HFFc6 (cell line): Measurements from ENCODE around the gene VPS37D. TPM values are rescaled to one million over a fixed set of nuclear protein-coding genes. Genes with fewer than 3 reads are reported as not detected.

Source experiments
- DNase-seq: peaks from one replicate; pipeline ENCODE4 v3.0.0-alpha.2; 2018
- H3K27ac Mint-ChIP-seq: 2 replicates; pipeline ENCODE4 v1.8.0; 2020; ENCODE audit warnings: mild to moderate bottlenecking, mixed read lengths
- H3K27me3 Mint-ChIP-seq: 2 replicates; pipeline ENCODE4 v1.8.0; 2021; ENCODE audit warnings: mild to moderate bottlenecking, moderate library complexity, mixed read lengths; ENCODE audit not compliant: insufficient read depth
- H3K36me3 Mint-ChIP-seq: 2 replicates; pipeline ENCODE4 v1.8.0; 2021; ENCODE audit warnings: low read depth, mixed read lengths
- H3K4me1 Mint-ChIP-seq: 2 replicates; pipeline ENCODE4 v1.8.0; 2020; ENCODE audit warnings: low read depth, mixed read lengths
- H3K4me3 Mint-ChIP-seq: 2 replicates; pipeline ENCODE4 v1.8.0; 2020; ENCODE audit warnings: mild to moderate bottlenecking, moderate library complexity, mixed read lengths
- H3K9me3 Mint-ChIP-seq: 2 replicates; pipeline ENCODE4 v1.8.0; 2020; ENCODE audit warnings: mild to moderate bottlenecking, mixed read lengths
- total RNA-seq, 6 experiments: library from RNA; stranded (reverse); fragmentation: NEBNext Ultra II Directional; extraction: Animal tissue kit (Norgen Biotek cat#: 25700); gene quantifications; 2 replicates in 1 of 6; 3 replicates in 5 of 6; pipeline ENCODE4 v1.2.3, GENCODE V29; 2021
- TF ChIP-seq, protein P1 (sequence below): fragments of 200-600 bp; sonication (generic); IDR thresholded peaks from 2 replicates; pipeline ENCODE4 v1.5.0; 2021; ENCODE audit warnings: antibody characterized with exemption, mild to moderate bottlenecking

VPS37D gene
- total RNA-seq, 6 experiments from 2014 or later = 2.4 to 3.1 (median 2.7) TPM

DNA sequence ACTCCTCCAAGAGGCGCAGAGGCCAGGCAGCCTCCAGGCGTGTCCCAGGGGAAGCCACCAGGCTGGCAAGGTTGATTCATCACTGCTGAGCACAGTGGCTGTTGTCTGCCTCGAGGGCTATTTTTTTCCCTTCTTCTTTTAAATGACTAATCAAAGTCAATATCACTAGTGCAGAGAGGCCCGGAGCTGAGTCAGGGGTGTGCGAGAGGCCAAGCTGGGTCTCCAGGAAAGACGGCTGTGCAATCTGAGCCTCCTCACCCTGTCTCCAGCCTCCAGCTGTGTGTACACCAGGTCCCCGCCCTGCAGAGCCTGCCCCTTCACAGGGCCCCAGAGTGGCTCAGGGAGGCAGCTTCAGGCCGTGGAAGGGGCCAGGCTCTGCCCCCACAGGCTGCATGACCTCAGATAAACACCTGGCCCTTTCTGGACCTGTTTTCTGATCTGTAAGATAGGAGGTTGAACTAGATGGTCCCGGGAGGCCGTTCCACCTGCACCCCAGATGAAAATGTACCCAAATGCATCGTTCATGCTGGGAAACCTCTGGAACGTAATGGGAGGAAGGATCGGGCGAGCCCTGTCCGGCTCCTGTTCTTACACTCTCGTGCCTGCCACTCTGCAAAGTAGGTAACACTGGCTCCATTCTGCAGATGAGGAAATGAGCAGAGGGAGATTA lies 48.2 kb downstream of the VPS37D start:
- Mint-ChIP-seq H3K9me3 (no peaks in the 10 kb centered on the region), H3K27me3 (peaks cover 2% of the 10 kb centered on the region), H3K27ac (peak overlapping the region; percentile 79), H3K4me3 (peak overlapping the region; percentile 60), H3K36me3 (peaks cover 7% of the 10 kb centered on the region), H3K4me1 (peaks cover 50% of the 10 kb centered on the region)
- DNase-seq = peak; percentile 98
- TF ChIP-seq, protein P1, sequence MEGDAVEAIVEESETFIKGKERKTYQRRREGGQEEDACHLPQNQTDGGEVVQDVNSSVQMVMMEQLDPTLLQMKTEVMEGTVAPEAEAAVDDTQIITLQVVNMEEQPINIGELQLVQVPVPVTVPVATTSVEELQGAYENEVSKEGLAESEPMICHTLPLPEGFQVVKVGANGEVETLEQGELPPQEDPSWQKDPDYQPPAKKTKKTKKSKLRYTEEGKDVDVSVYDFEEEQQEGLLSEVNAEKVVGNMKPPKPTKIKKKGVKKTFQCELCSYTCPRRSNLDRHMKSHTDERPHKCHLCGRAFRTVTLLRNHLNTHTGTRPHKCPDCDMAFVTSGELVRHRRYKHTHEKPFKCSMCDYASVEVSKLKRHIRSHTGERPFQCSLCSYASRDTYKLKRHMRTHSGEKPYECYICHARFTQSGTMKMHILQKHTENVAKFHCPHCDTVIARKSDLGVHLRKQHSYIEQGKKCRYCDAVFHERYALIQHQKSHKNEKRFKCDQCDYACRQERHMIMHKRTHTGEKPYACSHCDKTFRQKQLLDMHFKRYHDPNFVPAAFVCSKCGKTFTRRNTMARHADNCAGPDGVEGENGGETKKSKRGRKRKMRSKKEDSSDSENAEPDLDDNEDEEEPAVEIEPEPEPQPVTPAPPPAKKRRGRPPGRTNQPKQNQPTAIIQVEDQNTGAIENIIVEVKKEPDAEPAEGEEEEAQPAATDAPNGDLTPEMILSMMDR = no peak

DNA sequence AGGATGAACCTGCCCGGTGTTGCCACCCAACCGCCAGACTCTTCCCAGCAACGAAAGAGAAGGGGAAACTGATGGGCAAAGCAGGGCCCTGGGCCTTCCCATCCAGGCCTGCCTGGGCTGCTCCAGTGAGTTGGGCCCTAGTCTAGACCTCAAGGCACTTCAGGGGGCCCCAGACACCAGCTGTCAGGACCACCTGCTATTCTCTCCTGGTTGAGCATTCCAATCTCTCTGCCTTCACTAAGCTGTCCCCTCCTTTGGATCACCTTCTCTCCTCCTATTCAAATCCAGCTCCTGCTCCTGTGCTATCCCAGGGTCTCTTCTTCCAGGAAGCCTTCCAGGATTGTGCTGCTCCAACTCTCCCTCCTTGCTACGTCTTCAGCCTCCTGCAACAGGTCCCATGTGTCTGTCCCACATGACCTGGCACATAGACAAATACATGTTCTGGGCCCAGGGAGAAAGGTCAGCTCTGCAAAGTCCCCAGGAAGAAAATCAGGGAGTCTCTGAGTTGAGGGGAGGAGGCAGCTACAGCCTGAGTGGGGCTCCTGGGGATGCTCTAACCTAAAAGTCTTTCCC lies 48.8 kb downstream of the VPS37D start:
- Mint-ChIP-seq H3K36me3 (peaks cover 7% of the 10 kb centered on the region), H3K27ac (peak overlapping the region; percentile 96), H3K4me1 (peaks cover 50% of the 10 kb centered on the region), H3K9me3 (no peaks in the 10 kb centered on the region), H3K27me3 (peaks cover 2% of the 10 kb centered on the region), H3K4me3 (peak overlapping the region; percentile 65)
- TF ChIP-seq, protein P1 = no peak
- no peak for DNase-seq

DNA sequence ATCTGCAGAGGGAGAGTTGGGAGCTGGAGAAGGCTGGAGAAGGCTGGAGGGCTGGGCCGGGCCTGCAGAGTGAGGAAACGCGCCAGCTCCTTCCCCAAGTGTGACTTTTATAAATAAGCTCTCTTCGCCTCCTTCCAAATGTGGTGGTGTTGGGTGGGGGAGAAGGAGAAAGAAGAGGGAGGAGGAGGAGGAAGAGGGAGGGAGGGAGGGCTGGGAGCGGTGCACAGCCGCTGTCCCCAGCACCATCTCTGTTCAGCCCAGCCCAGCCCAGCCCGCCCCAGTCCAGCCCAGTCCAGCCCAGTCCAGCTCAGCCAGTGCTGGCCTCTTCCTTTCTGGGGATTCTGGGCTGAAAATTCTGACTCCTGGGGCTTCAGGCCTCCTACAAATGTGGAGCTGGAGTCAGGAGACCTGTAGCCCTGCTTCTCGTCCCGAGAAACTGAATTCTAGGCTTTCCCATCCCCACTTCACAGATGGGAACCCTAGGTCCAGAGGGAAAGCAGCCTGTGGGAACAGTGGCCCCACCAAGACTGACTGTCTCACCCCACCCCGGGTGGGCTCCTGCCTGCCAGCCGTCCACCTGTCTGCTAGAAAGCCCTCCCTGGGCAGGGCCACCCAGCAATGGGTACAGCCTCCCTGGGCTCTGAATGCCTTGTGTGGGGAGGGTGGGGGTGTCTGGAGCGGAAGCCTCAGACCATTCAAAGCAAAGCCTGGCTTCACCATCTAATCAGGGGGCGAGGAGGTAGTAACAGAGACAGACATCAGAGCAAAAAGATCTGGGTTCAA lies 49.6 kb downstream of the VPS37D start:
- H3K4me3 Mint-ChIP-seq = peak overlapping the region; percentile 89
- DNase-seq = no peak

GRCh38 chr7:73717991-73718405 lies 50.4 kb downstream of the VPS37D start:
- TF ChIP-seq, protein P1 = no peak
- Mint-ChIP-seq H3K4me3 (peak overlapping the region; percentile 89), H3K4me1 (peaks cover 41% of the 10 kb centered on the region), H3K27ac (peak overlapping the region; percentile 96), H3K27me3 (peaks cover 2% of the 10 kb centered on the region), H3K9me3 (no peaks in the 10 kb centered on the region), H3K36me3 (peaks cover 2% of the 10 kb centered on the region; the same call in 1 of the 2 replicates)
- DNase-seq = peak; percentile 85

More for the DNA sequence above, 49.6 kb downstream of the VPS37D start:
- Mint-ChIP-seq H3K9me3 (no peaks in the 10 kb centered on the region), H3K27ac (peak overlapping the region; percentile 96), H3K36me3 (peaks cover 7% of the 10 kb centered on the region), H3K4me1 (peaks cover 49% of the 10 kb centered on the region), H3K27me3 (peaks cover 2% of the 10 kb centered on the region)
- TF ChIP-seq, protein P1 = no peak

- peak overlapping the region; percentile 96 for H3K27ac Mint-ChIP-seq
- no peak for DNase-seq
- H3K27me3 Mint-ChIP-seq = peaks cover 2% of the 10 kb centered on the region
- H3K36me3 Mint-ChIP-seq = no peaks in the 10 kb centered on the region
- peak overlapping the region; percentile 89 for H3K4me3 Mint-ChIP-seq
- peaks cover 38% of the 10 kb centered on the region for H3K4me1 Mint-ChIP-seq
- TF ChIP-seq, protein P1 = no peak
- H3K9me3 Mint-ChIP-seq = no peaks in the 10 kb centered on the region
Measured at GRCh38 chr7:73718438-73718881, 50.8 kb downstream of the VPS37D start.
